HepG2 (cell line): ENCODE data around the gene TNS4. TPM values are rescaled to one million over a fixed set of nuclear protein-coding genes. Genes with fewer than 3 reads are reported as not detected.

ENCODE experiments used
- ARNTL ChIP-seq: sonication (generic); formaldehyde crosslinking; IDR thresholded peaks from 2 replicates; pipeline ENCODE4 v1.4.0; 2020; ENCODE audit warnings: mild to moderate bottlenecking, missing genetic modification reagents
- CHCHD3 ChIP-seq: sonication (generic); formaldehyde crosslinking; IDR thresholded peaks from 2 replicates; pipeline ENCODE4 v1.8.0; 2022; ENCODE audit warnings: mild to moderate bottlenecking, missing genetic modification reagents, moderate library complexity
- ERF ChIP-seq: IDR thresholded peaks from 2 replicates; pipeline ENCODE4 v1.6.1; 2018; ENCODE audit warnings: missing biosample characterization, missing genetic modification reagents
- HNF4A ChIP-seq: sonication (generic); formaldehyde crosslinking; IDR thresholded peaks from 2 replicates; pipeline ENCODE4 v1.4.0; 2020; ENCODE audit warnings: missing genetic modification reagents
- ISX ChIP-seq: sonication (generic); formaldehyde crosslinking; conservative IDR thresholded peaks from 2 replicates; pipeline ENCODE4 v1.5.0; 2020; ENCODE audit warnings: missing genetic modification reagents
- LCORL ChIP-seq, 2 experiments: fragments of 450-650 bp in 1 of 2; sonication (generic) in 1 of 2; formaldehyde crosslinking in 1 of 2; IDR thresholded peaks; 2 replicates each; pipeline versions ENCODE4 v1.5.0 to v1.6.1; 2017 to 2020; ENCODE audit warnings: antibody characterized with exemption in 1 of 2, missing genetic modification reagents in 1 of 2
- NR2F2 ChIP-seq: IDR thresholded peaks from 2 replicates; pipeline ENCODE4 v1.6.1; 2012; ENCODE audit warnings: low read depth, inconsistent platforms, borderline replicate concordance
- RFXAP ChIP-seq: sonication (generic); formaldehyde crosslinking; IDR thresholded peaks from 2 replicates; pipeline ENCODE4 v1.4.0; 2020; ENCODE audit warnings: missing genetic modification reagents, borderline replicate concordance
- SIX1 ChIP-seq: sonication (generic); formaldehyde crosslinking; IDR thresholded peaks from 2 replicates; pipeline ENCODE4 v1.4.0; 2020; ENCODE audit warnings: missing genetic modification reagents, borderline replicate concordance
- SMAD3 ChIP-seq: sonication (generic); formaldehyde crosslinking; IDR thresholded peaks from 2 replicates; pipeline ENCODE4 v1.4.0; 2020; ENCODE audit warnings: missing genetic modification reagents
- ZNF101 ChIP-seq: sonication (generic); formaldehyde crosslinking; IDR thresholded peaks from 2 replicates; pipeline ENCODE4 v1.4.0; 2020; ENCODE audit warnings: mild to moderate bottlenecking, low read depth, missing genetic modification reagents, borderline replicate concordance
- ZNF292 ChIP-seq: sonication (generic); formaldehyde crosslinking; IDR thresholded peaks from 2 replicates; pipeline ENCODE4 v1.8.1; 2022; ENCODE audit warnings: mild to moderate bottlenecking, low read depth, missing genetic modification reagents, borderline replicate concordance
- ZNF737 ChIP-seq: sonication (generic); formaldehyde crosslinking; IDR thresholded peaks from 2 replicates; pipeline ENCODE4 v1.5.0; 2020; ENCODE audit warnings: missing genetic modification reagents, mild to moderate bottlenecking, borderline replicate concordance
- polyA plus RNA-seq, 8 experiments: library from polyadenylated mRNA; depleted of rRNA in 3 of 8; stranded (reverse) in 7 of 8; unstranded in 1 of 8; fragments of >200 nt; fragmentation: Illumina TruSeq in 4 of 8; extraction: Trizol in 4 of 8; gene quantifications; 2 replicates each; pipeline versions ENCODE4 v1.2.1 to v1.2.3, GENCODE V29; 2011 to 2016; ENCODE audit warnings: low read depth in 4 of 8, missing spikeins in 1 of 8, mixed read lengths in 1 of 8; ENCODE audit not compliant: insufficient read depth in 1 of 8
- total RNA-seq, 5 experiments: library from RNA; depleted of rRNA; stranded (reverse); fragments of >200 nt; fragmentation: Illumina TruSeq; extraction: Trizol; gene quantifications; 2 replicates each; pipeline ENCODE4 v1.2.3, GENCODE V29; 2016; ENCODE audit warnings: low read depth in 1 of 5
- TF ChIP-seq, protein P1 (sequence below), 2 experiments: sonication (generic) in 1 of 2; formaldehyde crosslinking in 1 of 2; IDR thresholded peaks; 2 replicates each; pipeline versions ENCODE4 v1.6.1 to v1.9.0; 2014 to 2022; ENCODE audit warnings: antibody characterized with exemption in 1 of 2, borderline replicate concordance in 1 of 2, inconsistent platforms in 1 of 2, low read depth in 1 of 2, missing genetic modification reagents in 1 of 2
- TF ChIP-seq, protein P2 (sequence below): IDR thresholded peaks from 2 replicates; pipeline ENCODE4 v1.6.1; 2016; ENCODE audit warnings: mild to moderate bottlenecking, missing biosample characterization, missing genetic modification reagents
- TF ChIP-seq, protein P3 (sequence below), 2 experiments: IDR thresholded peaks; 2 replicates each; pipeline ENCODE4 v1.6.1; 2011 to 2012; ENCODE audit warnings: low read length in 2 of 2, borderline replicate concordance in 1 of 2, low read depth in 1 of 2, mild to moderate bottlenecking in 1 of 2, moderate library complexity in 1 of 2
- TF ChIP-seq, protein P4 (sequence below): sonication (generic); formaldehyde crosslinking; IDR thresholded peaks from 2 replicates; pipeline ENCODE4 v1.5.0; 2020; ENCODE audit warnings: missing genetic modification reagents

TNS4 gene
- total and polyA plus RNA-seq, 2 of the 13 experiments (the other 11 are each of a cell fraction or from before 2014, with no cell fraction given): 0.58 to 2.1 TPM

DNA sequence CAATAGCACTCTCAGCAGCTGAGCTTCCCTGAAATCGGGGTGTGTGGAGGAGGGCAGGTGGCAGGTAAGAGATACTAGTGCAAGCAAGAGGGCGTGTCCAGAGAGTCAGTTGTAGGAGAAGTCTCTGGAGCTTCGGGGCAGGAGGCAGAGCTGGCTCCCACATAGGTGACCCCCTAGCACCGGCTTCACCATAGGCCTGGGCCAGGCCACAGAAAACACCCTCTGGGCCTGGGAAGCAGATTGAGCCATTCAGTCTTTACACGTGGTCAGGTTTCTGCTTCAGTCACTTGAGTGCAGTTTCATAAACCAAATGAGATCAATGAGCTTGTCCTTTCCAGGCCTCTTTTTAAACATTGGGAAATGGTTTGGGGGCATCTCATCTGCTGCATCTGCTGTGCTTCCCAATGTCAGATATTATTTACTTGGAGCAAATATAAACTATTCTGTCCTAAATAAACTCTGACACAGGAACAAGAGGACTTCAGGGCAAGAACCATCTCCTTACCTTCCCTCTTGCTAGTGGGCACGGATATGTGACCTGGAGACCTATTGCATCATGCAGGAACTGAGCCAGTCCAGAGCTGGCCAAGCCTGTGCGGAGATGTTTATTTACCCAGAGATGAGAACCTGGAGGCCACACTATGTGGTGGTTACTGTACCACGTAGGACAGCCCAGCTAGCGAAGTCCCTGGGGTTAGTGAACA is 47.7 kb upstream of the TNS4 start (continued):
- TF ChIP-seq, protein P1, sequence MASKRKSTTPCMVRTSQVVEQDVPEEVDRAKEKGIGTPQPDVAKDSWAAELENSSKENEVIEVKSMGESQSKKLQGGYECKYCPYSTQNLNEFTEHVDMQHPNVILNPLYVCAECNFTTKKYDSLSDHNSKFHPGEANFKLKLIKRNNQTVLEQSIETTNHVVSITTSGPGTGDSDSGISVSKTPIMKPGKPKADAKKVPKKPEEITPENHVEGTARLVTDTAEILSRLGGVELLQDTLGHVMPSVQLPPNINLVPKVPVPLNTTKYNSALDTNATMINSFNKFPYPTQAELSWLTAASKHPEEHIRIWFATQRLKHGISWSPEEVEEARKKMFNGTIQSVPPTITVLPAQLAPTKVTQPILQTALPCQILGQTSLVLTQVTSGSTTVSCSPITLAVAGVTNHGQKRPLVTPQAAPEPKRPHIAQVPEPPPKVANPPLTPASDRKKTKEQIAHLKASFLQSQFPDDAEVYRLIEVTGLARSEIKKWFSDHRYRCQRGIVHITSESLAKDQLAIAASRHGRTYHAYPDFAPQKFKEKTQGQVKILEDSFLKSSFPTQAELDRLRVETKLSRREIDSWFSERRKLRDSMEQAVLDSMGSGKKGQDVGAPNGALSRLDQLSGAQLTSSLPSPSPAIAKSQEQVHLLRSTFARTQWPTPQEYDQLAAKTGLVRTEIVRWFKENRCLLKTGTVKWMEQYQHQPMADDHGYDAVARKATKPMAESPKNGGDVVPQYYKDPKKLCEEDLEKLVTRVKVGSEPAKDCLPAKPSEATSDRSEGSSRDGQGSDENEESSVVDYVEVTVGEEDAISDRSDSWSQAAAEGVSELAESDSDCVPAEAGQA (IDR thresholded peaks at IDR 0.05; ENCODE audit: low read depth): peak; percentile 78; the same call in 1 of the 2 replicates
- TF ChIP-seq, protein P1 (CRISPR knock-in tag; IDR thresholded peaks at IDR 0.05; ENCODE audit: borderline replicate concordance): no peak
- TF ChIP-seq RFXAP: peak; percentile 64; the same call in 1 of the 2 replicates
- TF ChIP-seq SIX1 (CRISPR knock-in tag): peak; percentile 92
- TF ChIP-seq ERF (CRISPR knock-in tag): peak; percentile 97
- TF ChIP-seq, protein P2, sequence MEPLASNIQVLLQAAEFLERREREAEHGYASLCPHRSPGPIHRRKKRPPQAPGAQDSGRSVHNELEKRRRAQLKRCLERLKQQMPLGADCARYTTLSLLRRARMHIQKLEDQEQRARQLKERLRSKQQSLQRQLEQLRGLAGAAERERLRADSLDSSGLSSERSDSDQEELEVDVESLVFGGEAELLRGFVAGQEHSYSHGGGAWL (CRISPR knock-in tag): peak; percentile 79
- no peak for TF ChIP-seq CHCHD3 (CRISPR knock-in tag)
- 0 out of 2 replicates have a peak, but pooled peaks have one; percentile 92 for TF ChIP-seq ZNF101 (CRISPR knock-in tag)
- TF ChIP-seq ARNTL (CRISPR knock-in tag): peak; percentile 93
- no peak for TF ChIP-seq ISX
- peak; percentile 88; the same call in 1 of the 2 replicates for TF ChIP-seq ZNF292 (CRISPR knock-in tag)
- TF ChIP-seq, protein P3, sequence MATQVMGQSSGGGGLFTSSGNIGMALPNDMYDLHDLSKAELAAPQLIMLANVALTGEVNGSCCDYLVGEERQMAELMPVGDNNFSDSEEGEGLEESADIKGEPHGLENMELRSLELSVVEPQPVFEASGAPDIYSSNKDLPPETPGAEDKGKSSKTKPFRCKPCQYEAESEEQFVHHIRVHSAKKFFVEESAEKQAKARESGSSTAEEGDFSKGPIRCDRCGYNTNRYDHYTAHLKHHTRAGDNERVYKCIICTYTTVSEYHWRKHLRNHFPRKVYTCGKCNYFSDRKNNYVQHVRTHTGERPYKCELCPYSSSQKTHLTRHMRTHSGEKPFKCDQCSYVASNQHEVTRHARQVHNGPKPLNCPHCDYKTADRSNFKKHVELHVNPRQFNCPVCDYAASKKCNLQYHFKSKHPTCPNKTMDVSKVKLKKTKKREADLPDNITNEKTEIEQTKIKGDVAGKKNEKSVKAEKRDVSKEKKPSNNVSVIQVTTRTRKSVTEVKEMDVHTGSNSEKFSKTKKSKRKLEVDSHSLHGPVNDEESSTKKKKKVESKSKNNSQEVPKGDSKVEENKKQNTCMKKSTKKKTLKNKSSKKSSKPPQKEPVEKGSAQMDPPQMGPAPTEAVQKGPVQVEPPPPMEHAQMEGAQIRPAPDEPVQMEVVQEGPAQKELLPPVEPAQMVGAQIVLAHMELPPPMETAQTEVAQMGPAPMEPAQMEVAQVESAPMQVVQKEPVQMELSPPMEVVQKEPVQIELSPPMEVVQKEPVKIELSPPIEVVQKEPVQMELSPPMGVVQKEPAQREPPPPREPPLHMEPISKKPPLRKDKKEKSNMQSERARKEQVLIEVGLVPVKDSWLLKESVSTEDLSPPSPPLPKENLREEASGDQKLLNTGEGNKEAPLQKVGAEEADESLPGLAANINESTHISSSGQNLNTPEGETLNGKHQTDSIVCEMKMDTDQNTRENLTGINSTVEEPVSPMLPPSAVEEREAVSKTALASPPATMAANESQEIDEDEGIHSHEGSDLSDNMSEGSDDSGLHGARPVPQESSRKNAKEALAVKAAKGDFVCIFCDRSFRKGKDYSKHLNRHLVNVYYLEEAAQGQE (IDR thresholded peaks at IDR 0.05; ENCODE audit: borderline replicate concordance in 1 of 2, low read depth in 1 of 2, low read length in 2 of 2): peak in 1 of 2 experiments; percentile 47; a peak in 2 of 4 replicates
- peak; percentile 92 for TF ChIP-seq HNF4A (CRISPR knock-in tag)
- peak; percentile 99 for TF ChIP-seq SMAD3
- TF ChIP-seq, protein P4, sequence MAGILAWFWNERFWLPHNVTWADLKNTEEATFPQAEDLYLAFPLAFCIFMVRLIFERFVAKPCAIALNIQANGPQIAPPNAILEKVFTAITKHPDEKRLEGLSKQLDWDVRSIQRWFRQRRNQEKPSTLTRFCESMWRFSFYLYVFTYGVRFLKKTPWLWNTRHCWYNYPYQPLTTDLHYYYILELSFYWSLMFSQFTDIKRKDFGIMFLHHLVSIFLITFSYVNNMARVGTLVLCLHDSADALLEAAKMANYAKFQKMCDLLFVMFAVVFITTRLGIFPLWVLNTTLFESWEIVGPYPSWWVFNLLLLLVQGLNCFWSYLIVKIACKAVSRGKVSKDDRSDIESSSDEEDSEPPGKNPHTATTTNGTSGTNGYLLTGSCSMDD (CRISPR knock-in tag): no peak
- peak; percentile 99 for TF ChIP-seq NR2F2
- peak; percentile 28; the same call in 1 of the 2 replicates for TF ChIP-seq ZNF737 (CRISPR knock-in tag)
- TF ChIP-seq LCORL (IDR thresholded peaks at IDR 0.05): no peak
- peak; percentile 96 for TF ChIP-seq LCORL (CRISPR knock-in tag; IDR thresholded peaks at IDR 0.05)
